GM19099 (cell line): ENCODE data around the gene UBTF.

Experiments used
- POLR2A ChIP-seq: IDR thresholded peaks from 3 replicates; pipeline ENCODE4 v1.6.1; 2011; ENCODE audit warnings: low read depth; ENCODE audit not compliant: insufficient read length; ENCODE audit errors: extremely low read depth

UBTF gene

DNA sequence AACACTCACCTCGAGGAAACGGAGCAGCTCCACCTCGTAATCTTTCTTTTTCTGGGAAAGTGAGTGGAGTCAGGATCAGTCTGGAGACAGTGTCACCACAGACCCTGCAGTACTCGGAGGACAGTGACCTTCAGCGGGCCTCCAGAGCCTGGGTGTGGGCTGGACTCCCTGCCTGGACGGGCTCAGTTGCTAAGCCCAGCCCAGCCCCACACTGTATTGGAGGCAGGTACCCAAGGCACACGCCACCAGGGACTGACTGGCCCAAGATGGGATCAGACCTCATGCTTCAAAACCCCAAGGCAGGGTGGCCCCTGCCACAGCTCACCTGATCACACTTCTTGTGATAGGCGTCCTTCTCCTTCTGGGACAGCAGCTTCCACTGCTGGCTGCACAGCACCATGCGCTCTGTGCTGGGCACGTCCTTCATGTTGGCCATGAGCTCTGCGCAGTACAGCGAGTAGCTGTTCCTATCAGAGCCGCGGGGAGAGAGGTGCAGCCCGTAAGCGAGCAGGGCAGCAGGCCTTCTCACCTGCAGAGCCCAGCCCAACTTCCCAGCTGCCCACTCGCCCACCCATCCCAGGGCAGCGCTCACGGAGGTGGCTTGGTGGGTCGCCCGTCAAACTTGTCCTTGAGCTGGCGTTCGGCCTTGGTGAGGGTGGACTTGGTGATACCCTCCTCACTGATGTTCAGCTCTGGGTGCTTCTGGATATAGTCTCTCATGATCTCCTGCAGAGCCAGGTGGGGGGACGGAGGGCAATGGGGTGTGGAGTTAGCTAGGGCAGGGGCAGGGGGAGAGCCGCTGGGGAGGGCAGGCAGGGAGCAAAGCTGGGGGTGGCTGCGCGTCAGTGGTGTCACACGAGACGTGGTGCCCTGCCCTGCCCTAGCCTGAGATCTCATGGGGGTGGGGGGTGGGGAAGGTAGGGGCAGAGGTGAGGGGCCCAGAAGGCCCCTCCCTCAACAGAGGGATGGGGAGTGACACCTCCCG, 7.9 kb downstream of the UBTF start:
- no peak for TF ChIP-seq POLR2A

GRCh38 chr17:44210342-44211192, 8.9 kb downstream of the UBTF start:
- peak; percentile 56 for TF ChIP-seq POLR2A

DNA sequence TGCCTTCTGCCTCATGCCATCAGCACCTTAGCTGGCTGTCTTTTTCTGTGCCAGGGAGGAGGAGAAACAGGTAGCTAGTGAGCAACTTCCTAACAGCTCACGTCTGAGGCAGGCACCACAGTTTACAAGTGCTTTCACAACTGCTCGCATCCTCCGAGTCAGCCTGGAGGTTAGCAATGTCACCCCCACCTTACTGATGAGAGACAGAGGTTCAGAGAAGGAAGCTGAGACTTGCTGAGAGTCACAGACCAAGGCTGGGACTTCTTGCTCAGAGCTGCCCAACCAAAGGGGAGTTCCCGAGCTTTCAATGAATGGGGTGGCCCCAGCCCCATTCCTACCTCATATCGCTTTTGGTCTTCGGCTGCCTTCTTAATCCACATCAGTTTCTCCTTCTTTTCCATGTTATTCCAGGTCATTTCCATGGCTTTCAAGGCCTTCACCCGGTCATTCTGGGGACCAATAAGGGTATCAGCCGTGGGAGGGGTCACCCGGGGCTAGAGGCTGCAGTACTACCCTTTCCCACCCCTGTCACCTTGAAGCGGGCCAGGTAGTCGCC, 9.6 kb downstream of the UBTF start:
- no peak for TF ChIP-seq POLR2A

- no peak for TF ChIP-seq POLR2A
These were observed 11.7 kb downstream of the UBTF start for GRCh38 chr17:44207743-44208142.

- TF ChIP-seq POLR2A, result no peak
These were observed 12.2 kb downstream of the UBTF start for GRCh38 chr17:44207319-44207718.

- no peak for TF ChIP-seq POLR2A
These were observed 12.7 kb downstream of the UBTF start for GRCh38 chr17:44206825-44207155.

DNA sequence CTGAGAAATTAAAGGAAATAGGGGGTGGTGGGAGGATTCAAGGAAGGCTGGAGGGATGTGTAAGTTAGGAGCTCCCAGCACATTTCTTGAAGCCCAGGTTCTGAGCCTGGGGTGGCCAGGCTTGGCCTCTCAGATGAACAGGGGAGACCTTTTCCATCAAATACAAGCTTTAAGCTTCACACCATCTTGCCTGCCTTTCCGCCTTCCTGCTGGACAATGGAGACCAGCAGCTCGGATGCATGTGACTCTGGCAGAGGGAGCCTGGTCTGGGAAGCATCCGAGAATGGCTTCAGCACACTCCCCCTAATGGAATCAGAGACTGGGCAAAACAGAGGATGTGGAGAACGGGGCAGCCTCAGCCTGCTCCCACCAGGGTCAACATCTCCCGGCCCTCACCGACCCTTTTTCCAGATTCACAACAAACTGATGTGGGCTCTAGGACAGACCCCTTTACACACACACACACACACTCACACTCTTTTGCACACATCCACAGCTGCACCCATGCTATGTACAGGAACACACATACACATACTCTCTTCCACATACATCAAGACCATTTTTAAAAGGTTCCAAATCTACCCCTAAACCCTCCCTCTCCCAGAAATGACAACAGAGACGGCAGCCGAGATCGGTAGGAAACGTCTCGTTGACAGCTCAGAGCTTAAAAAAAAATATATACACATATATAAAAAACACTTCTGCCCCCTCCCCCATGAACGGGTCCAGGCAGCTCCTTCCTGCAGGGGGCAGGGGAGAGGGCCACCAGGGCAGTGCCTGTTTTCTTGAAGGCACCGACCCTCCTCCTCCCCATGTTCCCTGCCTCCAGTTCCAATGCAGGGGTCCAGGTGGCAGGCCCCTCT, 13.3 kb downstream of the UBTF start:
- TF ChIP-seq POLR2A, result peak; percentile 6

GRCh38 chr17:44204441-44204882, 15.0 kb downstream of the UBTF start:
- TF ChIP-seq POLR2A, result peak; percentile 0

DNA sequence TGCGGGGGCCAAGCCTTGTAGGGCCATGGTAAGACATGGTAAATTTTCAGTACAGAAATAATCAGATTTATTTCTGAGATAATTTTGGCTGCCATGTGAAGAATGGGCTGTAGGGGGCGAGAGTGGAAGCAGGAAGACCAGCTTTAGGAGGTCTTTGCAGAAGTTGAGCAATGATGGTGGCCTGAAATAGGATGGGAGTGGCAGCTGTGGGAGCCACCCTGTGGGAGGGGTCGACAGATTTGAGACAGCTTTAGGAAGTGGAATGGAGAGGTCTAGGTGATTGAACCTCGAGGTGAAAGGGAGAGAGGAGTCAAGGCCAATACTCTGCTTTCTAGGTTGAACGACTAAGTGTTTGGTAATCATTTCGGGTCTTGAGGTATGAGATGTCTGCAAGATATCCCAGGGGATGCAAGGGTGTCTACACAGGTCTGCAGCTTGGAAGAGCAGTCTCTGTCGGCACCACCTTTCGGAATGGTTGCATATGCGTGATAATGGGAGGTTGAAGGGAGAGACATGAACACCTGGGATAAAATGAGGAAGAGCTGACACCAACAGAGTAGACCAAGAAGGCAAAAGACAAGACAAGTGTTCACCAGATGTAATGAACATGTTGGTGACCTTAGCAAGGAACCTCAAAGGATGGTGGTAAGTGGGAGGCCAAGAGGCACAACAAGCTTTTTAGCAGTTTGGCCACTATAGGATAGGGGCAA, 15.6 kb downstream of the UBTF start:
- peak; percentile 9 for TF ChIP-seq POLR2A

- TF ChIP-seq POLR2A, result no peak
These were observed 16.7 kb downstream of the UBTF start for GRCh38 chr17:44202756-44203155.

- TF ChIP-seq POLR2A, result peak; percentile 69
These were observed 18.9 kb downstream of the UBTF start for GRCh38 chr17:44200478-44201155.

- TF ChIP-seq POLR2A, result peak; percentile 1
These were observed 19.7 kb downstream of the UBTF start, which contains the start of gene ATXN7L3 for GRCh38 chr17:44199553-44200477. Gene ATXN7L3 (minus strand): TSS chr17:44199884. CDS start chr17:44198070, 1,814 bp downstream.

DNA sequence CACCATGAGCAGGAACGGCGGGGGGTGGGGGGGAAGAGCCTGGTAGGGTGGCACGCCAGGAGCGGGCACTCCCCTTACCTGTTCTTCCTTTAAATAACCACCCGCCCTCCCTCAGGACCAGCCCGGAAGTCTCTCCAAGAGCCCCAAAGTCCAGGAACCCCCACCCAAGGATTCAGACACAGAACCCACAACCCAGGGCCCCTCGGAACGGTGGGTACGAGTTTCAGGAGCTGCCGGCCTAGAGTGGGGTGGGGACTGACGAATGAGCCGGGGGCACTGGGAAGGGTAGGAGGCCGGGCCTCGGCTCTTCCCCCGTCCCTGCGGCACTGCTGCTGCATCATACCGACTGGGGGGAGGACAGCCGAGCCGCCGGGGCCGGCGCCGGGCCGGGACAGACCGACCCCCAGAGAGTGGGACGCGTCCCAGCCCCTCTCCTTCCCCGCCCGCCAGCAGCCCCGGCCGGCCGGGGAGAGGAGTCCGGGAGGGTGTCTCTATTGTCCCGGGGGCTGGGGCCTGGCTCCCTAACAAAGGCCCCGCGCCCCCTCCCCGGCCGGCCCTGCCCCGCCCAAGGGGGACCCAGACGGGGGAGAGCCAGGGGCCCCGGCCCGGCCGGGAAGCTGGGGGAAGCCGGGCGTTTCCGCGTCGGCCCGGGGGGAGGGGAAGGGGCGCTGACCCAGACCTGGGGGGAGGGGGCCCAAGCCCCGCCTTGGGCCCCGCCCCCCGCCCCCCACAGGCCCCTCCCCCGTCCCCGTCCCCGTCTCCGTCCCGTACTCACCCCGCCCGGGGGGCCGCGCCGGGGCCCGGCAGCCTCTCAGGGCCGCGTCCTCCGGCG, 20.5 kb downstream of the UBTF start:
- TF ChIP-seq POLR2A, result peak; percentile 61
